ENCODE results near the gene GCNT2.
"Not testable (repeated sequence)": the region's sequence is repeated elsewhere in the genome, so short reads cannot be mapped to it uniquely, and the experiment has no call there.

The GCNT2 gene

GRCh38 chr6:10550764-10551163 lies 29.6 kb downstream of the GCNT2 start:
- DNase-seq = no peak

DNA sequence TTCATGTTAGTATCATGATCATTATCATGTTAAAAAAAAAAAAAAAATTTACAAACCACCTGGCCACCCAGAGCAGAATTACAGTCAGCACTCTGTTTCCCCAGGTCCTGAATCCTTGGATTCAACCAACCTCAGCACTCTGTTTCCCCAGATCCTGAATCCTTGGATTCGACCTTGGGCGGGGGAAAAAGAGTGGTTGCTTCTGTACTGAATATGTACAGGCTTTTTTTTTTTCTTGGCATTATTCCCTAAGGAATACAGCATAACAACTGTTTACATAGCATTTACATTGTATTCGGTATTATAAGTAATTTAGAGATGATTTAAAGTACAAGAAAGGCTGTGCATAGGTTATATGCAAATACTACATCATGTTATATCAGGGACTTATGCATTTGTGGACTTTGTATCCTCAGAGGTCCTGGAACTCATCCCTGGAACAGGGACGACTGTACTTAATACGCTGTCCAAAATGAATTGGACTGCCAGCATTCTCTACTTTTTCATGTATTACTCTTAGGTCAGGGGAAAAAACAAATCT lies 31.2 kb downstream of the GCNT2 start:
- DNase-seq = no peak

GRCh38 chr6:10553871-10554270 lies 32.7 kb downstream of the GCNT2 start:
- no peak for DNase-seq

- no peak for DNase-seq
Measured at GRCh38 chr6:10554826-10555225, 33.7 kb downstream of the GCNT2 start.

DNA sequence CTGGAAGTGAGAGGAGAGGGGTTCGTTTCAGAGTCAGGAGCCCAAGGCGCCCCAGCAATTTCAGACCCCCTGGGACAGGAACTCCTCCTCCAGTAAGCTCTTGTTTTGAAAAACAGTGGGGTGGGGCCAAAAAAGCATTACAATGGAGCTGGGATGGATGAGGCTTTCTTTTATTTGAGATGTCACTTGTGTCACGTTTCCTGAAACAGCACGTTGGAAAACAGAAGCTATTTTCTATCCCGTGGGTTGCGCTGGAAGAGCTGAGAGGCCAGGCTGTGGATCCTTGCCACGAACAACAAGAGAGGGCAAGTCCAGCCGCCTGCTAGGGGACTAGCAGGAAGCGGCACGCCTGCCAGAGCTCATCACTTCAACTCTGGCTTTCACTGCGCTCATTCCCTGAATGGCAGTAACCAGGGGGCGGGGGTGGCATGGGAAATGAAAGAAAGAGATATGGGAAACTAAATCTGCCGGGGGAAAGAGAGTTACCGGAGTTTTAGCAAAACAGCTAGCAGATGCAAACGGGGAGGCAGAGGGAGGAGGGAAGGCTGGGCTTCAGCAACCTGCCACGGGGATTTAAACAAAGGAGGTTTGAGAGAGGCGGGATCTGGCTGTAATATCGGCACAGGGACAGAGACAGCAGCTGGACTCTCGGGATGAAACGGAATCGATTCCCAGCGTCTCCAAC lies 34.6 kb downstream of the GCNT2 start:
- DNase-seq = peak; percentile 78 to 88

- peak in 1 of 2 experiments; percentile 61 for DNase-seq
Measured at GRCh38 chr6:10556589-10556988, 35.4 kb downstream of the GCNT2 start.

GRCh38 chr6:10556992-10557391 lies 35.8 kb downstream of the GCNT2 start:
- DNase-seq = peak in 1 of 2 experiments; percentile 62

DNA sequence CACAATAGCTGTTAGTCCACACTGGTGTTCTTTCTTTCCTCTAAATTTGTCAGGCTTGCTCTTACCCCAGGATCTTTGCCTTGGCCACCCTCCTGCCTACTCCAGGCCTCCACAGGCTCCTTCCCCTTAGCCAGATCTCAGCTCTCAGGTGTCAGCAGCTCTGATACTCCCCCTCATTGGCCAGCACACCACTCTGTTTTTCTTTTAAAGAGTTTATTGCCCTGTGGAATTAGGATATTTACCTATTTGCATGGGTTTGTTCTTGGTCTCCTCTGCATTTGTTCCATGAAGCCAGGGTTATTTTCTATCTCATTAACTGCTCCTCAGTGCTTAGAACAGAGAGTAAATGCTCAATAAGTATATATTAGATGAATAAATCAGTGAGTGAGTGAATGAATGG lies 36.8 kb downstream of the GCNT2 start:
- peak in 1 of 2 experiments; percentile 32 for DNase-seq

DNA sequence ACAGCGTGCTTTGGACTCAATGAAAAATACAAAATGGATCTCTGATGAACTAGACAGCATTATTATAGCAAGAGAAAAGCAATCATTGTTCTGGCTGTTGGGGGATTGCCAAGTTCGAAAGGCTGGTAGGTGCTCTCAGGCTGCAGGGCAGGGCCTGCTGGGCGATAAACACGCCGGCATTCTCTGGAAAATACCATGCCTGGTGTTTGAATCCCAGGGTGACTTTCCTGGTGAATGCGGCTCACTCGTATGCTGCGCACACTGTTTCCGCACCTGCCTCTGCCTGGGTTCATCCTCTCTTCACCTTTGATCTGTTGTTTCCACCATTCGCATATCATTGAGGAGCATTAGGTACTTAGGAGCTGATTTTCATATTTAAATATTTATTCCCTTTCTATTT lies 37.4 kb downstream of the GCNT2 start:
- peak; percentile 78 to 91 for DNase-seq

GRCh38 chr6:10559522-10560152 lies 38.5 kb downstream of the GCNT2 start:
- DNase-seq = no peak

DNA sequence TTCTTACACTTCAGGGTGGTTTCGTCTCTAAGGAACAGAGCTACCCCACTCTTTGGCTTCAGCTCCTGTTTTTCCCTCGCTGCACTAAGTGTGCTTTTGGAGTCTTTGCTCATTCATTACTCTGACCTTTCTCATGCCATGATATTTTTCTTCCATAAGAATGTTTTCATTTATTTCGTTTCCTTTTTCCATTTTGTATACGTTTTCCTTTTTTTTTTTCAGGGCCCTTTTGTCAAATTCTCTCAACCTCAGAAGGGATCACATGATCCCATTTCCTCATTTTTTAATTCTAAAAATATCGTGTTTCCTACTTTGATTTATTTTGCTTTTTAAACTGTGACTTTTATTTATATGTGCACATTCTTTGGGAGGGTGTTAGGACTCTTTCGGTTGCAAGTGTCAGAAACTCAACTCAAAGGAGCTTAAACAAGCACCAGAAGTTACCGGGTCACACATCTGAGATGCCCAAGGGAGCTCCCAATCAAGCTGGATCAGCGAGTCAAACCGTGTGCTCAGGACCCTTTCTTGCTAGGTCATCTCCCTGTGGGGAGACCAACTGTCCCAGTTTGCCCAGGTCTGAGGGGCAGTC lies 40.6 kb downstream of the GCNT2 start:
- DNase-seq = no peak

DNA sequence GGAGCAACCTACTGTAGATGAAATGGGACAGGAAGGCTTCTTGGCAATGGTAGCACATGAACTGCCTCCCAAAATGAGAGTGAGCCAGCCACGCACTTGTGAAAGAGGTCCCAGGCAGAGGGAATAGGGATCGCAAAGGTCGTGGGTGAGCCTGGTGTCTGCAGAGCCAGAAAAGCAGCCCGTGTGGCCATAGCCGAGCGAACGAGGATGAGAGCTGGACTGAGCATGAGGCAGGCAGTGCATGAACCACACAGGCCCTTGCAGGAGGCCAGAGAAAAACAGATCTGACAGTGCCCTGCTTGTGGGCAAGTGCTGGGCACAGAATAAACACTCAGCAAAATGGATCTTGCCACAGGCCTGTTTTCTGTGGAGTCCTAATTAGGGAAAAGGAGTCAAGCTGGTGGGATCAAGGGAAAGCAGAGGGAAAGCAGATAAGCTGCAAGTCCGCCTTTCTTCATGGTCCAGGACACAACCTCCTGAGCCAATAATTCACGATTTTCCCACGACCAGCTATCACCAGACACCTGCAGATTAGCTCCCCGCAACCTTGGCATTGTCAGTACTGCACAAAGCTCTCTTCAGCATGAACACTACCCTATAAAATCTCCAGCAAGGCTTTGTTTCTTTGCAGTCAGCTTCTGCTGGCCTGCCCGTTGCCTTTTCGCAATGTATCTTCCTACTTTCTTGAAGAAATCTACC lies 44.0 kb downstream of the GCNT2 start:
- DNase-seq = no peak

DNA sequence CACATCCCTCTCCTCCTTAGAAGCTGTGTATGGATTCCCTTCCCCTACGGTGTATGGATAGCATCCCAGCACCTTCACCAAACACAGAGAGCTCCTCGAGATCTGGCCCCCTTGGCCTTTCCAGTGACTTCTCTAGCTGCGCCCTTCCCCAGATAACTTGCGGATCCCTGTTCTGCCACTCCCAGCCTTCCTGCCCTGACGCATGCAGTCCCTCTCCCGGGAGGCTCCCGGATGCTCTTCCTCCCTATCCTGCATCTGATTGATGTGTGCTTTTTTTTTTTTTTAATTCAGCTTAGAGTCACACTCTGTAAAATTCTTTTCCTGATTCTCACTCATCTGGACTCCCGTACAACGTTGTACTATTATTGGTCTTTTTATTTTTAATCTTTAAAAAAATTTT lies 44.8 kb downstream of the GCNT2 start:
- DNase-seq = no peak

DNA sequence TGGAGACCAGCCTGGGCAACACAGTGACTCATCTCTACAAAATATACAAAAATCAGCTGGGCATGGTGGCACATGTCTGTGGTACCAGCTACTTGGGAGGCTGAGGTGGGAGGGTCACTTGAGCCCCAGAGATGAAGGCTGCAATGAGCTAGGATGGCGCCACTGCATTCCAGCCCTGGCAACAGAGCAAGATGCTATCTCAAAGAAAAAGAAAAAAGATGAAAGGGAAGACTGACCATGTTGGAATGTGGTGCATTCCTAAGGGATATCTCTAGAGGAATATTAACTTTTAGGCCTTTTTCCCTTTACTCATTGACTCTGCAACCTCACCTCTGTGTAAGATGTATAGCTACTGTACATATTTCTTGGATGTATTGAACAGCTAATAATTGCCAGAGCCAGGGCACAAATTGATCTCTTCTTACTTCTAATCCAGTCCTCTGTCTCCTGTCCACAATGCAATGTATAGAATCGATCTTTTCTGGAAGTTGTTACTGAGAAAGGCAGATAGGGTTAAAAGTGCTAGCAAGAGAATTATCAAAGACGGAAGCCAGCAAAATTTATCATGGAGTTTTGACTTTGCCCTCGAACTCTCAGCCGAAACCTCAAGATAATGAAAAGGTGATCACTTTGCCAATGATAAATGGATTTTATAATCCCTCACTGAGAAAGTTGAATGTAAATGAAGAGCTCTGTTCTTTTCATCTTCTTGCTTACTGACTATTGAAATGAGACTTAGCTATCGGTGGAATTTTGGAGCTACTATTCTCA lies 46.3 kb downstream of the GCNT2 start:
- no peak for DNase-seq

DNA sequence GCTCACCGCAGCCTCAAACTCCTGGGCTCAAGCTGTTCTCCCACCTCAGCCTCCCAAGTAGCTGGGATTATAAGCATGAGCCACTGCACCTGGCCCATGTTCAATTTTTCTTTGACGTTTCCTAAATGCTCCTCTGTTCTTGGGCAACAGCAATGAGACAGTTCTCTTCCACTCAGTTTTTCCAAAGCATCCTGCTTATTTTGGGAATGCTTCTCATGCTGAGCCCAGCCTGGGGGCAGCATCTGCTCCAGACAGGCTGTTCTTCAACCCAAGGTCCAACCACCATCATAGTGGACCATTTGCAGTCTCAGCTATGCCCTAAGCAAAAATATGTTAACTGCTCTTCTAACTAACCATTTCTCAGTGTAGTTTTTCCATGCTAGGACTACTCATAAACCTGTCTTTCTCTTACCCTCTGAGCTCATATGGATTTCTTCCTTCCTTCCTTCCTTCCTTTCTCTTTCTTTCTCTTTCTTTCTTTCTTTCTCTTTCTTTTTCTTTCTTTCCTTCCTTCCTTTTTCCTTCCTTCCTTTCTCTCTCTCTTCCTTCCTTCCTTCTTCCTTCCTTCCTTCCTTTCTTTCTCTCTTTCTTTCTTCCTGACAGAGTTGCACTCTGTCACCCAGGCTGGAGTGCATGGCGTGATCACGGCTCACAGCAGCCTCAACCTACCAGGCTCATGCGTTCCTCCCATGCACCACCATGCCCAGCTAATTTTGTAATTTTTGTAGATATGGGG lies 48.4 kb downstream of the GCNT2 start:
- no peak for DNase-seq

- DNase-seq = not testable (repeated sequence)
Measured at GRCh38 chr6:10575519-10575918, 54.4 kb downstream of the GCNT2 start.

- no peak for DNase-seq
Measured at GRCh38 chr6:10576226-10576625, 55.1 kb downstream of the GCNT2 start.

DNA sequence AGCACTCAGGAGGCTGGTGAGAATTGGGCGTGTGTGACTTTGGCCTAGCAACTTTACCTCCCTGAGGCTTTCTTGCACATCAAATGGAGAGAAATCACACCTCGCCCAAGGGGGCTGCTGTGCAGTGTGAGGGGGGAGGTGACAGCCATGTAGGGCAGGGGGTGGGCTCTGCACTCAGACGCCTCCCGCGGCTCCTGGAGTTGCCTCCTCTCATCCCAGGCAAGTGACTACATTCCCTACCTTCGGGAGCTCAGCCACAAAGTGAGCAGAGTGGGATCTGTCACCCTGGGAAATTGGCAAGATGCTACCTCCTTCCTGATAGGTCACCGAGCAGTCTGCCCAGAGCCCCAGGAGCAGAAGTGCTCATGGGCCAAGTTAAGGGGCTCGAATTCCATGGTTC lies 56.0 kb downstream of the GCNT2 start:
- DNase-seq = no peak

- no peak for DNase-seq
Measured at GRCh38 chr6:10578723-10579122, 57.6 kb downstream of the GCNT2 start.

- no peak for DNase-seq
Measured at GRCh38 chr6:10579803-10580202, 58.7 kb downstream of the GCNT2 start.

- peak in 1 of 2 experiments; percentile 52 for DNase-seq
Measured at GRCh38 chr6:10580570-10580969, 59.4 kb downstream of the GCNT2 start.

- not testable (repeated sequence) for DNase-seq
Measured at GRCh38 chr6:10581402-10581801, 60.3 kb downstream of the GCNT2 start.
